GM12878 (cell line): ENCODE results near the gene SPTBN1. TPM values are rescaled to one million over a fixed set of nuclear protein-coding genes. Genes with fewer than 3 reads are reported as not detected.
A peak's percentile ranks its signal among the peaks of the same experiment; 100 is the strongest.

Experiments used
- ATAC-seq: fragments of 200-7000 bp; cut with Tn5 transposase; 3 replicates; pipeline ENCODE4 v1.9.1; 2020; ENCODE audit warnings: mild to moderate bottlenecking, moderate library complexity
- BruUV-seq: library from RNA; stranded (reverse); fragments of 400-500 nt; replicated peaks from 2 replicates; lab custom pipeline; 2021; lab: Mats Ljungman, UMichigan
- CTCF ChIA-PET: fragments of 300-600 bp; sonication (Branson Sonifier 250); formaldehyde crosslinking; extraction: SDS; loops from one replicate; lab custom pipeline; 2021; ENCODE audit warnings: inconsistent platforms; lab: Yijun Ruan, JAX
- POLR2A ChIA-PET: fragments of 350-600 bp; formaldehyde crosslinking; extraction: SDS; loops from one replicate; lab custom pipeline; 2021; ENCODE audit warnings: inconsistent platforms; lab: Charles Lee
- RAD21 ChIA-PET: fragments of 300-600 bp; sonication (Branson Sonifier 250); formaldehyde crosslinking; loops from one replicate; lab custom pipeline; 2023; ENCODE audit warnings: antibody characterized with exemption; ENCODE audit not compliant: unreplicated experiment; lab: Charles Lee
- SMC1A ChIA-PET: fragments of 300-600 bp; sonication (Branson Sonifier 250); formaldehyde crosslinking; loops from one replicate; lab custom pipeline; 2023; ENCODE audit not compliant: unreplicated experiment, uncharacterized antibody; lab: Charles Lee
- DNase-seq: peaks from one replicate; pipeline ENCODE4 v3.0.0-alpha.2; 2011; ENCODE audit warnings: low read depth, low spot score
- FAIRE-seq: peaks from 3 replicates; lab custom pipeline; 2011; peaks lifted over from hg19 to GRCh38; lab: Jason Lieb, UNC
- H2AFZ ChIP-seq: 2 replicates; pipeline ENCODE4 v1.6.0; 2011; ENCODE audit warnings: low read depth, low read length, control low read depth; ENCODE audit not compliant: control insufficient read depth
- H3K27ac ChIP-seq: 2 replicates; pipeline ENCODE4 v1.5.1; 2011; ENCODE audit warnings: control low read depth; ENCODE audit not compliant: control insufficient read depth, insufficient read depth
- H3K27me3 ChIP-seq, 2 experiments: replicated peaks in 1 of 2; 2 replicates each; pipeline versions ENCODE4 v1.6.0 to v1.6.1; 2011; ENCODE audit warnings: low read length in 1 of 2; ENCODE audit not compliant: control insufficient read depth in 2 of 2, insufficient read depth in 2 of 2
- H3K36me3 ChIP-seq, 2 experiments: 2 replicates each; pipeline ENCODE4 v1.5.1; 2011; ENCODE audit warnings: low read length in 1 of 2; ENCODE audit not compliant: control insufficient read depth in 2 of 2, insufficient read depth in 2 of 2
- H3K4me1 ChIP-seq: 2 replicates; pipeline ENCODE4 v1.6.1; 2011; ENCODE audit warnings: mild to moderate bottlenecking, low read length, moderate library complexity, mixed read lengths; ENCODE audit not compliant: control insufficient read depth, insufficient read depth
- H3K4me2 ChIP-seq: 2 replicates; pipeline ENCODE4 v1.6.0; 2011; ENCODE audit warnings: control low read depth; ENCODE audit not compliant: control insufficient read depth, insufficient read depth
- H3K4me3 ChIP-seq: fragments of 200-600 bp; sonication (generic); 2 replicates; pipeline ENCODE4 v1.5.1; 2016
- H3K79me2 ChIP-seq: 2 replicates; pipeline ENCODE4 v1.6.0; 2011; ENCODE audit warnings: low read length; ENCODE audit not compliant: control insufficient read depth, insufficient read depth
- H3K9ac ChIP-seq: 2 replicates; pipeline ENCODE4 v1.8.0; 2011; ENCODE audit warnings: low read length, control low read depth, mixed read lengths; ENCODE audit not compliant: control insufficient read depth, insufficient read depth
- H3K9me3 ChIP-seq: replicated peaks from 3 replicates; pipeline ENCODE4 v1.5.1; 2011; ENCODE audit warnings: mild to moderate bottlenecking, low read length; ENCODE audit not compliant: control insufficient read depth, insufficient read depth
- H4K20me1 ChIP-seq: 2 replicates; pipeline ENCODE4 v1.6.0; 2011; ENCODE audit not compliant: control insufficient read depth, insufficient read depth
- ASH2L ChIP-seq: fragments of 300-600, 200-600 bp; sonication (generic); IDR thresholded peaks from 2 replicates; pipeline ENCODE4 v1.6.1; 2017; ENCODE audit warnings: low read depth, mild to moderate bottlenecking, borderline replicate concordance
- ATF2 ChIP-seq: IDR thresholded peaks from 2 replicates; pipeline ENCODE4 v1.6.1; 2012; ENCODE audit warnings: low read length, inconsistent platforms
- HDAC6 ChIP-seq: fragments of 200-600 bp; sonication (generic); IDR thresholded peaks from one replicate; pipeline ENCODE4 v1.8.0; 2017; ENCODE audit warnings: antibody characterized with exemption; ENCODE audit not compliant: unreplicated experiment
- KAT2A ChIP-seq: conservative IDR thresholded peaks from 2 replicates; pipeline ENCODE4 v1.6.1; 2011; ENCODE audit warnings: low read depth, low read length; ENCODE audit not compliant: control insufficient read depth
- POLR2A ChIP-seq: IDR thresholded peaks from 2 replicates; pipeline ENCODE4 v1.6.1; 2011; ENCODE audit warnings: low read depth, mild to moderate bottlenecking, low read length
- RAD51 ChIP-seq: fragments of 450-650 bp; IDR thresholded peaks from 2 replicates; pipeline ENCODE4 v1.6.1; 2016; ENCODE audit warnings: moderate library complexity, mild to moderate bottlenecking, inconsistent platforms
- WGBS: methylation state at CpG from one replicate; pipeline ENCODE4 v1.1.6; 2016; ENCODE audit warnings: low lambda C conversion rate; ENCODE audit not compliant: insufficient replicate concordance, insufficient coverage; ENCODE audit errors: missing lambda C conversion rate; 5-methylcytosine and 5-hydroxymethylcytosine counted together
- in situ Hi-C: fragments of 300-500 bp; cut with MboI; formaldehyde crosslinking; loops from 9 replicates; pipeline ENCODE4 v1.14.3; 2018; ENCODE audit warnings: mixed read lengths
- intact Hi-C: fragments of 100-400 bp; cut with micrococcal nuclease; formaldehyde crosslinking; loops from one replicate; pipeline ENCODE4 v1.14.2; 2022; ENCODE audit not compliant: unreplicated experiment
- polyA plus RNA-seq, 11 experiments: library from polyadenylated mRNA; depleted of rRNA in 4 of 11; unstranded in 6 of 11; stranded (reverse) in 5 of 11; fragments of >200 nt; fragmentation: Nextera tagmentation in 4 of 11; fragmentation: Illumina TruSeq in 1 of 11; extraction: Ambion mirVana in 4 of 11; extraction: Trizol in 1 of 11; gene quantifications; 1 replicate in 1 of 11; 2 replicates in 10 of 11; pipeline versions ENCODE4 v1.2.1 to v1.2.3, GENCODE V29; 2011 to 2016; ENCODE audit warnings: inconsistent platforms in 2 of 11, missing spikeins in 2 of 11, low read depth in 1 of 11
- total RNA-seq, 4 experiments: library from RNA; depleted of rRNA in 3 of 4; stranded (reverse); fragments of >200 nt in 3 of 4; fragmentation: Illumina TruSeq in 1 of 4; extraction: Trizol in 1 of 4; gene quantifications; 2 replicates each; pipeline versions ENCODE4 v1.2.1 to v1.2.3, GENCODE V29; 2013 to 2021
- TF ChIP-seq, protein P1 (sequence below): IDR thresholded peaks from 2 replicates; pipeline ENCODE4 v1.6.1; 2012; ENCODE audit warnings: low read depth, low read length, improper control_type of control experiment

Gene SPTBN1
- total and polyA plus RNA-seq, 10 of the 15 experiments (the other 5 are each of a cell fraction or from before 2014, with no cell fraction given) = 20.6 to 154 (median 76.7) TPM

GRCh38 chr2:54630858-54631497 is 174.9 kb downstream of the SPTBN1 start:
- H3K27ac ChIP-seq = no peak overlapping the region
- POLR2A ChIA-PET = interaction anchor here (4.0 kb wide), 1 partner anchor 51 kb away, joined by 40 read pairs; no protein-coding TSS in a partner anchor
- H3K4me2 ChIP-seq = no peak overlapping the region
- DNase-seq = no peak
- 97% methylated on average over 28 of the region's 30 CpGs for WGBS
- in situ Hi-C loops (no loop called here), intact Hi-C loops (loop anchor here (10.0 kb wide), 1 partner anchor 526 kb away; no protein-coding TSS in a partner anchor)
- no peak overlapping the region for H3K9ac ChIP-seq
- peaks cover 43 to 53% of the 10 kb centered on the region in 2 experiments for H3K36me3 ChIP-seq
- H3K9me3 ChIP-seq = no peaks in the 10 kb centered on the region; the same call in 2 of the 3 replicates
- H4K20me1 ChIP-seq = no peaks in the 10 kb centered on the region; the same call in 1 of the 2 replicates
- peaks cover 16% of the 10 kb centered on the region for H3K79me2 ChIP-seq
- RAD21 ChIA-PET = interaction anchor here (0.7 kb wide), 1 partner anchor 40 kb away, joined by 3 read pairs; no protein-coding TSS in a partner anchor
- BruUV-seq = TSS peak; percentile 41
- SMC1A ChIA-PET = interaction anchor here (0.5 to 6.4 kb wide), 5 partner anchors 10 to 107 kb away, joined by 3 to 86 read pairs (median 4); no protein-coding TSS in a partner anchor
- no peaks in the 10 kb centered on the region for H3K27me3 ChIP-seq
- CTCF ChIA-PET = no interaction called here
- TF ChIP-seq, protein P1, sequence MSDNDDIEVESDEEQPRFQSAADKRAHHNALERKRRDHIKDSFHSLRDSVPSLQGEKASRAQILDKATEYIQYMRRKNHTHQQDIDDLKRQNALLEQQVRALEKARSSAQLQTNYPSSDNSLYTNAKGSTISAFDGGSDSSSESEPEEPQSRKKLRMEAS = no peak
- TF ChIP-seq KAT2A (no peak), RAD51 (no peak), POLR2A (peak; percentile 44), ASH2L (no peak), ATF2 (no peak), HDAC6 (no peak)
- peaks cover 27% of the 10 kb centered on the region for H3K4me1 ChIP-seq
- FAIRE-seq = no peak
- H2AFZ ChIP-seq = no peak overlapping the region
- no peak overlapping the region for H3K4me3 ChIP-seq
- no peak for ATAC-seq
